Smooth muscle cell (in vitro differentiated cells): Measurements from ENCODE around the gene GUCY1A1. TPM values are rescaled to one million over a fixed set of nuclear protein-coding genes. Genes with fewer than 3 reads are reported as not detected.
"Not testable (repeated sequence)": the region's sequence is repeated elsewhere in the genome, so short reads cannot be mapped to it uniquely, and the experiment has no call there.

Experiments used
- DNase-seq: peaks from one replicate; lab custom pipeline; 2025; ENCODE audit not compliant: unreplicated experiment; lab: John Stamatoyannopoulos, UW
- H2AFZ ChIP-seq: fragments of 200-600 bp; sonication (generic); 2 replicates; pipeline ENCODE4 v1.6.0; 2016; ENCODE audit warnings: antibody characterized with exemption, low read depth, mild to moderate bottlenecking
- H3F3A ChIP-seq: fragments of 200-600 bp; sonication (generic); 2 replicates; pipeline ENCODE4 v1.6.0; 2017; ENCODE audit warnings: antibody characterized with exemption, low read depth
- H3K27ac ChIP-seq: fragments of 200-600 bp; sonication (generic); 2 replicates; pipeline ENCODE4 v1.5.1; 2016; ENCODE audit warnings: low read depth, mild to moderate bottlenecking
- H3K27me3 ChIP-seq: fragments of 200-600 bp; sonication (generic); 2 replicates; pipeline ENCODE4 v1.6.1; 2016; ENCODE audit warnings: low read depth, mild to moderate bottlenecking
- H3K36me3 ChIP-seq: fragments of 200-600 bp; sonication (generic); 2 replicates; pipeline ENCODE4 v1.5.1; 2016; ENCODE audit warnings: low read depth
- H3K4me1 ChIP-seq: fragments of 200-600 bp; sonication (generic); 2 replicates; pipeline ENCODE4 v1.5.1; 2016; ENCODE audit warnings: low read depth
- H3K4me2 ChIP-seq: fragments of 200-600 bp; sonication (generic); 2 replicates; pipeline ENCODE4 v1.6.0; 2016; ENCODE audit warnings: mild to moderate bottlenecking
- H3K4me3 ChIP-seq: fragments of 200-600 bp; sonication (generic); 2 replicates; pipeline ENCODE4 v1.5.1; 2016; ENCODE audit warnings: mild to moderate bottlenecking
- H3K79me2 ChIP-seq: fragments of 200-600 bp; sonication (generic); 2 replicates; pipeline ENCODE4 v1.6.0; 2016; ENCODE audit warnings: low read depth, mild to moderate bottlenecking
- H3K9ac ChIP-seq: fragments of 200-600 bp; sonication (generic); 2 replicates; pipeline ENCODE4 v1.6.0; 2016; ENCODE audit warnings: low read depth
- H3K9me3 ChIP-seq: fragments of 200-600 bp; sonication (generic); replicated peaks from 2 replicates; pipeline ENCODE4 v1.5.1; 2016; ENCODE audit warnings: low read depth
- H4K20me1 ChIP-seq: fragments of 200-600 bp; sonication (generic); 2 replicates; pipeline ENCODE4 v1.6.0; 2016; ENCODE audit warnings: low read depth
- WGBS: methylation state at CpG from one replicate; pipeline ENCODE4 v1.1.7; 2016; ENCODE audit warnings: low lambda C conversion rate; 5-methylcytosine and 5-hydroxymethylcytosine counted together
- polyA plus RNA-seq: library from polyadenylated mRNA; unstranded; fragments of >200 nt; fragmentation: Nextera tagmentation; extraction: Ambion mirVana; gene quantifications from 2 replicates; pipeline ENCODE4 v1.2.1, GENCODE V29; 2016
- total RNA-seq: library from RNA; depleted of rRNA; stranded (reverse); fragments of >200 nt; gene quantifications from 2 replicates; pipeline ENCODE4 v1.2.3, GENCODE V29; 2014
- TF ChIP-seq, protein P1 (sequence below): fragments of 200-600 bp; sonication (generic); IDR thresholded peaks from 2 replicates; pipeline ENCODE4 v1.5.1; 2017; ENCODE audit warnings: borderline replicate concordance, mild to moderate bottlenecking, antibody characterized with exemption; ENCODE audit not compliant: insufficient read depth, poor library complexity, severe bottlenecking

The GUCY1A1 gene
- total and polyA plus RNA-seq, 2 experiments from 2014 or later = 172 to 269 TPM

DNA sequence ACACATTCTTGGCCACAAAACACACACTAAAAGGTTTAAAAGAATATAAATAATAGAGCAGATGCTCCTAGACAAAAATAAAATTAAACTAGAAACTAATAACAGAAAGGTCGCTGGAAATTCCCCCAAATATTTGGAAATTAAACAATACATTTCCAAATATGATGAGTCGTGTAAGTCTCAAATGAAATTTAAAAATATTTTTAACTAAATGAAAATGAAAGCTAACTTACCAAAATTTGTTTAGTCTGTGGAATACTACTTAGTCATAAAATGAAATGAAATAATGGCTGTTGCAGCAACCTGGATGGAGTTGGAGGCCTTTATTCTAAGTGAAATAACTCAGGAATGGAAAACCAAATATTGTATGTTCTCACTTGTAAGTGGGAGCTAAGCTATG is 20.6 kb upstream of the GUCY1A1 start:
- no peak overlapping the region for H3K9ac ChIP-seq
- no peaks in the 10 kb centered on the region for H3F3A ChIP-seq
- H3K4me3 ChIP-seq = no peak overlapping the region
- no peak overlapping the region for H2AFZ ChIP-seq
- no peaks in the 10 kb centered on the region for H3K36me3 ChIP-seq
- H3K9me3 ChIP-seq = no peaks in the 10 kb centered on the region
- no peak overlapping the region for H3K4me2 ChIP-seq
- 76% methylated on average over 2 of the region's 2 CpGs for WGBS
- no peaks in the 10 kb centered on the region for H4K20me1 ChIP-seq
- H3K4me1 ChIP-seq = no peaks in the 10 kb centered on the region
- TF ChIP-seq, protein P1, sequence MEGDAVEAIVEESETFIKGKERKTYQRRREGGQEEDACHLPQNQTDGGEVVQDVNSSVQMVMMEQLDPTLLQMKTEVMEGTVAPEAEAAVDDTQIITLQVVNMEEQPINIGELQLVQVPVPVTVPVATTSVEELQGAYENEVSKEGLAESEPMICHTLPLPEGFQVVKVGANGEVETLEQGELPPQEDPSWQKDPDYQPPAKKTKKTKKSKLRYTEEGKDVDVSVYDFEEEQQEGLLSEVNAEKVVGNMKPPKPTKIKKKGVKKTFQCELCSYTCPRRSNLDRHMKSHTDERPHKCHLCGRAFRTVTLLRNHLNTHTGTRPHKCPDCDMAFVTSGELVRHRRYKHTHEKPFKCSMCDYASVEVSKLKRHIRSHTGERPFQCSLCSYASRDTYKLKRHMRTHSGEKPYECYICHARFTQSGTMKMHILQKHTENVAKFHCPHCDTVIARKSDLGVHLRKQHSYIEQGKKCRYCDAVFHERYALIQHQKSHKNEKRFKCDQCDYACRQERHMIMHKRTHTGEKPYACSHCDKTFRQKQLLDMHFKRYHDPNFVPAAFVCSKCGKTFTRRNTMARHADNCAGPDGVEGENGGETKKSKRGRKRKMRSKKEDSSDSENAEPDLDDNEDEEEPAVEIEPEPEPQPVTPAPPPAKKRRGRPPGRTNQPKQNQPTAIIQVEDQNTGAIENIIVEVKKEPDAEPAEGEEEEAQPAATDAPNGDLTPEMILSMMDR = no peak
- DNase-seq = no peak
- no peaks in the 10 kb centered on the region for H3K79me2 ChIP-seq
- no peaks in the 10 kb centered on the region for H3K27me3 ChIP-seq
- H3K27ac ChIP-seq = no peak overlapping the region

DNA sequence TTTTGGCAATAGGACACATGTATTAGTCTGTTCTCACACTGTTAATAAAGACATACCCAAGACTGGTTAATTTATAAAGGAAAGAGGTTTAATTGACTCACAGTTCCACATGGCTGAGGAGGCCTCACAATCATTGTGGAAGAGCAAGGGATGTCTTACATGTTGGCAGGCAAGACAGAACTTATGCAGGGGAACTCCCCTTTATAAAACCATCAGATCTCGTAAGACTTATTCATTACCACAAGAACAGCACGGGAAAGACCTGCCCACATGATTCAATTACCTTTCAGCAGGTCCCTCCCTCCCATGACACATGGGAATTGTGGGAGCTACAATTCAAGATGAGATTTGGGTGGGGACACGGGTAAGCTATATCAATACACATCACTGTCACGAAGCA is 15.9 kb upstream of the GUCY1A1 start:
- not testable (repeated sequence) for H3K9ac ChIP-seq, H3K4me2 ChIP-seq, H3K27me3 ChIP-seq, H3K9me3 ChIP-seq, H3K79me2 ChIP-seq, H3F3A ChIP-seq, H4K20me1 ChIP-seq, H3K27ac ChIP-seq, H2AFZ ChIP-seq, H3K4me3 ChIP-seq, H3K4me1 ChIP-seq, H3K36me3 ChIP-seq, DNase-seq
- 86% methylated on average over 4 of the region's 4 CpGs for WGBS

- no peaks in the 10 kb centered on the region for H4K20me1 ChIP-seq
- H3K4me2 ChIP-seq = no peak overlapping the region
- H3F3A ChIP-seq = no peaks in the 10 kb centered on the region
- TF ChIP-seq, protein P1 = no peak
- no peak overlapping the region for H3K4me3 ChIP-seq
- H2AFZ ChIP-seq = no peak overlapping the region
- H3K36me3 ChIP-seq = peaks cover 6% of the 10 kb centered on the region
- H3K27me3 ChIP-seq = no peaks in the 10 kb centered on the region
- no peak overlapping the region for H3K27ac ChIP-seq
- H3K9ac ChIP-seq = no peak overlapping the region
- no peaks in the 10 kb centered on the region for H3K9me3 ChIP-seq
- no peaks in the 10 kb centered on the region for H3K4me1 ChIP-seq
- H3K79me2 ChIP-seq = no peaks in the 10 kb centered on the region
- no peak for DNase-seq
These were observed 13.6 kb upstream of the GUCY1A1 start for GRCh38 chr4:155653052-155653451.

GRCh38 chr4:155656025-155656424 is 10.6 kb upstream of the GUCY1A1 start:
- H3F3A ChIP-seq = no peaks in the 10 kb centered on the region
- no peak overlapping the region for H3K4me2 ChIP-seq
- H2AFZ ChIP-seq = no peak overlapping the region
- DNase-seq = no peak
- H3K9ac ChIP-seq = no peak overlapping the region
- no peak overlapping the region for H3K27ac ChIP-seq
- no peaks in the 10 kb centered on the region for H3K4me1 ChIP-seq
- no peak overlapping the region for H3K4me3 ChIP-seq
- TF ChIP-seq, protein P1 = no peak
- no peaks in the 10 kb centered on the region for H3K9me3 ChIP-seq
- peaks cover 6% of the 10 kb centered on the region for H3K36me3 ChIP-seq
- H3K79me2 ChIP-seq = no peaks in the 10 kb centered on the region
- H4K20me1 ChIP-seq = no peaks in the 10 kb centered on the region
- no peaks in the 10 kb centered on the region for H3K27me3 ChIP-seq
- WGBS = 78% methylated on average over 4 of the region's 4 CpGs
